Measurements from ENCODE around the gene CACNA1C. TPM values are rescaled to one million over a fixed set of nuclear protein-coding genes. Genes with fewer than 3 reads are reported as not detected.

CACNA1C gene
- total RNA-seq, 1 donor from 2014 or later = 1.6 TPM

DNA sequence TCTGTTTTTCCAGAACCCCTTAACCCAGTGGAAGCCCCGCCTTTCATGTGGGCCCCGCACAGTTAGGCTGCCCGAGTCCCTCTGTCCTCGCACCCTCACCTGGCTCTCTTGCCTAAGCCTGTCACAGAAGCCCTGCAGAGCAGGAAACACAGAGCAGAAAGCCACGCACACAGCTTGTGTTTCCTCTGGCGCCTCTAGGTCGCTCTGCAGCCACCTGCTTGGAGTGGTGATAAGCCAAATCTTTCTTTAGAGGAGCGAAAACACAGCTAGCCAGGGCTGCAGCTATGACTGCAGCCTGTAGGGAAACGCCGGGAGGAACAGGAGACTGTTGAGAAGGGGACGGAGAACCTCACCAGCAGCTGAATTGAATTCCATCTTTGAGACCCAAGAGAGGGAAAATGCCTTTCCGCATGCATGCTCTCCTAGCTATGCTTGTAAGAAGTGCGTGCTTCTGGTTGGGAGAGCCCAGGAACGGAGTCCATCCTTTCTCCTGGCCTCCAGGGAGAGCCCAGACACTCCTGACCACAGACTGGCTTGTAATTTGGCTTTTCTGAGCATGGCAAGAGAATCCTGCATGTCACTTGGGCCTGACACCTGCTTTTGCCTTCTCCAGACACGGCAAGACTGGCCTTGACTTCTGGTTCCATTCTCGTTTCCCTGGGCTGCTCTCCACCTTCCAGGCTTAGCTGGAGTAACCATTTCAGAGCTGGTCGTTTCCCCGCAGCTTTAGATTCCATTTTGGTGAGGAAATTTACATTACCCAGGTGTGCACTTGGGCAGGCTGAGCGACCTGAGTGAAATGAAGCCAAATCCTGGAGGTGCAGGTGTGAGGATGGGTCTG lies 301.6 kb downstream of the CACNA1C start:
- TF ChIP-seq CTCF (conservative IDR thresholded peaks at IDR 0.05) = no peak

GRCh38 chr12:2355198-2355597 lies 302.4 kb downstream of the CACNA1C start:
- Mint-ChIP-seq H3K9me3 (no peaks in the 10 kb centered on the region), H3K27me3 (ENCODE audit: low read depth) (no peaks in the 10 kb centered on the region), H3K4me1 (peaks cover 19% of the 10 kb centered on the region), H3K4me3 (no peak overlapping the region), H3K36me3 (ENCODE audit: low read depth) (no peaks in the 10 kb centered on the region), H3K27ac (ENCODE audit: unreplicated experiment) (no peak overlapping the region)
- TF ChIP-seq CTCF (conservative IDR thresholded peaks at IDR 0.05) = no peak
- DNase-seq (ENCODE audit: low read depth, low spot score) = no peak

More for the DNA sequence above, 301.6 kb downstream of the CACNA1C start:
- no peak for DNase-seq (ENCODE audit: low read depth, low spot score)
- Mint-ChIP-seq H3K4me1 (peaks cover 16% of the 10 kb centered on the region), H3K27ac (ENCODE audit: unreplicated experiment) (no peak overlapping the region), H3K27me3 (ENCODE audit: low read depth) (no peaks in the 10 kb centered on the region), H3K36me3 (ENCODE audit: low read depth) (no peaks in the 10 kb centered on the region), H3K4me3 (no peak overlapping the region), H3K9me3 (no peaks in the 10 kb centered on the region)

- TF ChIP-seq CTCF (conservative IDR thresholded peaks at IDR 0.05) = no peak
- H3K9me3 Mint-ChIP-seq = no peaks in the 10 kb centered on the region
- H3K27ac Mint-ChIP-seq (ENCODE audit: unreplicated experiment) = no peak overlapping the region
- no peaks in the 10 kb centered on the region for H3K27me3 Mint-ChIP-seq (ENCODE audit: low read depth)
- DNase-seq (ENCODE audit: low read depth, low spot score) = no peak
- no peak overlapping the region for H3K4me3 Mint-ChIP-seq
- H3K4me1 Mint-ChIP-seq = peaks cover 19% of the 10 kb centered on the region
- H3K36me3 Mint-ChIP-seq (ENCODE audit: low read depth) = no peaks in the 10 kb centered on the region
These were observed 302.8 kb downstream of the CACNA1C start for GRCh38 chr12:2355604-2356003.

GRCh38 chr12:2356601-2357125 lies 303.9 kb downstream of the CACNA1C start:
- Mint-ChIP-seq H3K27ac (ENCODE audit: unreplicated experiment) (no peak overlapping the region), H3K4me1 (peaks cover 19% of the 10 kb centered on the region), H3K9me3 (no peaks in the 10 kb centered on the region), H3K36me3 (ENCODE audit: low read depth) (no peaks in the 10 kb centered on the region), H3K4me3 (no peak overlapping the region), H3K27me3 (ENCODE audit: low read depth) (no peaks in the 10 kb centered on the region)
- TF ChIP-seq CTCF (conservative IDR thresholded peaks at IDR 0.05) = no peak
- DNase-seq (ENCODE audit: low read depth, low spot score) = no peak

- H3K27ac Mint-ChIP-seq (ENCODE audit: unreplicated experiment) = no peak overlapping the region
- H3K4me3 Mint-ChIP-seq = no peak overlapping the region
- H3K27me3 Mint-ChIP-seq (ENCODE audit: low read depth) = no peaks in the 10 kb centered on the region
- no peak for DNase-seq (ENCODE audit: low read depth, low spot score)
- no peaks in the 10 kb centered on the region for H3K9me3 Mint-ChIP-seq
- TF ChIP-seq CTCF (conservative IDR thresholded peaks at IDR 0.05) = peak; percentile 17
- peaks cover 15% of the 10 kb centered on the region for H3K4me1 Mint-ChIP-seq
- no peaks in the 10 kb centered on the region for H3K36me3 Mint-ChIP-seq (ENCODE audit: low read depth)
These were observed 306.3 kb downstream of the CACNA1C start for GRCh38 chr12:2358986-2359658.
